NCI-H524 (cell line): ENCODE results near the gene GAS2.
"Not testable (repeated sequence)": the region's sequence is repeated elsewhere in the genome, so short reads cannot be mapped to it uniquely, and the experiment has no call there.

ENCODE experiments used
- DNase-seq, 2 experiments: peaks; one replicate each; lab custom pipeline; 2025; lab: John Stamatoyannopoulos, UW

The GAS2 gene

DNA sequence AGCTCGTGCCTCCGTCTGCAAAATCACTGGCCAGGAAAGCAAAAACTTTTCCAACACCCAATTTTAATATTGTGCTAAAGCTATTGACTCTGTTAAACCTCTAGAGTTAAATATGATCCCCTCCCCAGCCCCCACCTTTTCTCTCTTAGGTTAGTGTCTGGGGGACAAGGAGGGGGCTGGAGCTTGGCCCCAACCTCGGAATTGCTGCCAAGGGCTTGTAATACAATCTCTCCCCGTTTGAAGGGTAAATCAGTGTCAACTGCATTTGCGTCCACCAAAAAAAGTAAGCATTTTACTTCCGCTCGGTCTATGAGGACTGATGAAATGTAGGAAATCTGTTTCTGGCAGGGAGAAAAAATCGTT lies at the start of gene GAS2:
Gene GAS2, plus strand, starts transcription at position 287 of the 363 bp plus-strand sequence. CDS start 8,259 bp downstream, outside the sequence.
- peak in 1 of 2 experiments; percentile 63 for DNase-seq

DNA sequence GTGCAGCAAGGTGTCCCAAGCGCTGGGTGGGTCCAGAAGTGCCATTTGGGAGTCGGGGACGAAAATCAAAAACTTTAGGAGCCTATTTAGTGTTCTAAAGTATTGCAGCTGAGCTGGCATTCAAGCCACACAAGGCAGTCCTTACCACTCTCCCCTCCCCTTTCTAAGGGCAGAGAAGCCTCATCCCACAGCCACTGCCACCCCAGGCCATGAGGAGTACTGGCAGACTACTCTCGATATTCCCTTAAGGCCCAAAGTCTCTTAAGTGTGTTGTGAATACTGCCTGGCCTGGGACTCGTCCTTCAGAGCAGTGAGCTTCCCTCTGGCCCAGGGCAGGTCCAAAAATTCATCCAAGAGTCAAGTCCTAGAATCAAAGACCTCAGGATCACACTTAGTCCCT lies 48.5 kb upstream of the GAS2 start:
- no peak for DNase-seq

- peak; percentile 55 to 71 for DNase-seq
These were observed 41.5 kb upstream of the GAS2 start for GRCh38 chr11:22624742-22625447.

DNA sequence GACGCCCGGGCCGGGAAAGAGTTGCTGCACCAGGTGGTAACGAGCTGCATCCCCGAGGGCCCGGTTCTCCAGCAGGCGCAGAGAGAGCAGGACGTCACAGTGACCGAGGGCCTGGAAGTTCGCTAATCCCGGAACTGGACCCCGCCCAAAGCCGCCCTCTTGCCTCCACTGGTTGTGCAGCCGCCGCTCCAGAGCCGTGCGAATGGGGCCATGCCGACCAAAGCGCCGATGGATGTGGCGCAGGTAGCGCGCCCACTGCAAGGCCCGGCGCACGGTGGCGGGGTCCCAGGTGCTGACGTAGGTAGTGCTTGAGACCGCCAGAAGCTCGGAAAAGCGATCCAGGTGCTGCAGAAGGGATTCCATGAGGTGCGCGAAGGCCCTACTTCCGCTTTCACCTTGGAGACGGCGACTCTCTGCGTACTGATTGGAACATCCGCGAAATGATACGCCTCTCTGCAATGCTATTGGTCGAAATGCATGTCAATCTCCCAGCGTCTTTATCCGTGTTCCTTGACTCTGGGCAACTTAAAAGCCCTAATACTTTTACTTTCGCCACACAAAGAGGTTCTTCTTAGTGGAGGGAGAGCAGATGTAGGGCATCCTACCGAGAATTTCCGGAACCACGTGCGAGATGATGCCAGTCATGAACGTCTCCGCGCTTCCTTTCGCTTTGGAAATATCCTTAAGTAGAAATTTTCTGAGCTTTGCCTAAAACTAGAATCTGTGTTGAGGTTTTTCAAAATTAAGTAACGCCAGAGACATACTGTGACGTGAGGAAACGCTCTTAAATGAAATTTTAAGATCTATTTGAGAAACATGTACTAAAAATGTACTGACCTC lies 40.7 kb upstream of the GAS2 start, which contains the start of gene FANCF:
Gene FANCF, minus strand, starts transcription at position 376 of the 840 bp plus-strand sequence. Its CDS starts 13 bp downstream, at position 363.
- peak; percentile 94 to 97 for DNase-seq

- DNase-seq: no peak
These were observed 39.7 kb upstream of the GAS2 start for GRCh38 chr11:22626573-22627239.

- DNase-seq: no peak
These were observed 39.0 kb upstream of the GAS2 start for GRCh38 chr11:22627421-22627820.

DNA sequence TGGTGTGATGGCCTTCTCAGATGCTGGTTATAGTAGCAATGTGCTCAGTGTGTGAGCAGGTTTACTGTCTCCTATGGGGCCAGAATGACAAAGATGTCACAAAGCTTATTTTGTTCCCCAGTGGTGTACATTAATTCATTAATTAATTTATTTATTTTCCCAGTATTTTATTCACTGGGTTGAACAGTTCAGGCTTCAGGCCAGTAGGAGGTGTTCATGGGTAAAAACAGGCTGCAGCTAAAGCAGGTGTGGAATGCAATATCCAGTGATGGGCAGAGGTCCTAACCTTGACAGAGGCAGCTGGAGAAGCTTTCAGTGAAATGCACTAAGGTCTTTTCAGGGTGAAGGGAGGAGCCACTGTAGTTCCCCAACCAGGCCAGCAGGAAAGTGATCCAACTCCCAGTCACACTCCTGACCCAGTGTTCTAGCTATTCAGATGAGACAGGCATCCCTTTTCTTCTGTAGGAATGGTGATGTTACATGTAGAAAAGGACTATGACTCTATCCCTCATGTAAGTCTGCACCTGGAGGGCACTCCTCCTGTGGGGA lies 33.0 kb upstream of the GAS2 start:
- DNase-seq: no peak

- DNase-seq: peak; percentile 20 to 87
These were observed 31.3 kb upstream of the GAS2 start for GRCh38 chr11:22634897-22635629.

- DNase-seq: no peak
These were observed 30.7 kb upstream of the GAS2 start for GRCh38 chr11:22635689-22636088.

GRCh38 chr11:22640862-22641261 lies 25.5 kb upstream of the GAS2 start:
- DNase-seq: no peak

- no peak for DNase-seq
These were observed 24.9 kb upstream of the GAS2 start for GRCh38 chr11:22641559-22641958.

DNA sequence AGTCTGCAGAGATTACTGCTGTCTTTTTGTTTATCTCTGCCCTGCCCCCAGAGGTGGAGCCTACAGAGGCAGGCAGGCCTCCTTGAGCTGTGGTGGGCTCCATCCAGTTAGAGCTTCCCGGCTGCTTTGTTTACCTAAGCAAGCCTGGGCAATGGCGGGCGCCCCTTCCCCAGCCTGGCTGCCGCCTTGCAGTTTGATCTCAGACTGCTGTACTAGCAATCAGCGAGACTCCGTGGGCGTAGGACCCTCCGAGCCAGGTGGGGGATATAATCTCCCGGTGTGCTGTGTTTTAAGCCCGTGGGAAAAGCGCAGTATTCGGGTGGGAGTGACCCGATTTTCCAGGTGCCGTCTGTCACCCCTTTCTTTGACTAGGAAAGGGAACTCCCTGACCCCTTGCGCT lies 14.1 kb upstream of the GAS2 start:
- DNase-seq: not testable (repeated sequence)

DNA sequence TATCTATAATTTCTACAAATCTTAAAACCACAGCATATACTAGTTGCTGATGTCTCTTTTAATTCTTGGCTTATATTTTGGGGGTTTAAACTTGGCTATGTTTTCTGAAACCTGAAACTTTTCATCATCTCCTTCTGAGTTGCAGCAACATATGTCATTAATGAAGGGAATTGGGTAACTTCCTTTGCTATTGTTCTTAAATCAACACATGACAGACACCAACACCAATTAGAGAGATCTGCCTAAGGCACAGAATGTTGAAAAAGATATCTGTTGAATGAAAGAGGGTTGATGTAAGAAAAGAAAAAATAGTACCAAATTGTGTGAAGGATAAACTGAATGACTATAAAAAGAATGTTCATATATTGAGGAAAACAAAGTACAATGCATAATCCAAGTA lies 10.3 kb upstream of the GAS2 start:
- peak in 1 of 2 experiments; percentile 58 for DNase-seq

DNA sequence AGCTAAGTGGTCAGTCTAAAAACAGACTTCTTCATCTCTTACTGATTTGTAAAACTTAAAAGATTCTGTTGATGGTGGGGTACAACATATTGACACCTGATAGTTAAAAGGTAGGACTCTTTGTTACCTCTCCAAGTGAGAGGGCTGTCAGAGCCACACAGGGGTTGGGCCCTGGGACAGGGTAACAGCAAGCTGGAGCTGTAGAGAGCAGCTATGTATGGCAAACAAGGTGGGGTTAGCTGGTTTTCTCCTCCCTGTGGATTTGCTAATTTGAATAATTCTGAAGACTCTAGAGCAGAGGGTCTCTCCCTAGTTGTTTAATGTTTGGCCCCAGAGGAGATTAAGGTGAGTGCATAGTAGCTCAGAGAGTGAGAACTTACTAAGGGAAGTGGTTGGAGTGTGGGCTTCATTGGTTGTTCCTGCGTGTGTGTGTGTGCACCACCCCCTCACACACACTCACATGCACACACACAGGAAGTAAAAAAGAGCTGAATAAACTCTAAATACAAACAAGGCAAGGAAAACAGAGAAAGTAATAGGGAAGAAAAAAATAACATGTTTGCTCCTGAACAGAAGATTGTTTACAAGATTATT lies 9.2 kb upstream of the GAS2 start:
- DNase-seq: no peak

GRCh38 chr11:22659783-22660182 lies 6.6 kb upstream of the GAS2 start:
- no peak for DNase-seq

- DNase-seq: peak; percentile 31 to 63
These were observed 453 bp downstream of the GAS2 start for GRCh38 chr11:22666688-22667439.

DNA sequence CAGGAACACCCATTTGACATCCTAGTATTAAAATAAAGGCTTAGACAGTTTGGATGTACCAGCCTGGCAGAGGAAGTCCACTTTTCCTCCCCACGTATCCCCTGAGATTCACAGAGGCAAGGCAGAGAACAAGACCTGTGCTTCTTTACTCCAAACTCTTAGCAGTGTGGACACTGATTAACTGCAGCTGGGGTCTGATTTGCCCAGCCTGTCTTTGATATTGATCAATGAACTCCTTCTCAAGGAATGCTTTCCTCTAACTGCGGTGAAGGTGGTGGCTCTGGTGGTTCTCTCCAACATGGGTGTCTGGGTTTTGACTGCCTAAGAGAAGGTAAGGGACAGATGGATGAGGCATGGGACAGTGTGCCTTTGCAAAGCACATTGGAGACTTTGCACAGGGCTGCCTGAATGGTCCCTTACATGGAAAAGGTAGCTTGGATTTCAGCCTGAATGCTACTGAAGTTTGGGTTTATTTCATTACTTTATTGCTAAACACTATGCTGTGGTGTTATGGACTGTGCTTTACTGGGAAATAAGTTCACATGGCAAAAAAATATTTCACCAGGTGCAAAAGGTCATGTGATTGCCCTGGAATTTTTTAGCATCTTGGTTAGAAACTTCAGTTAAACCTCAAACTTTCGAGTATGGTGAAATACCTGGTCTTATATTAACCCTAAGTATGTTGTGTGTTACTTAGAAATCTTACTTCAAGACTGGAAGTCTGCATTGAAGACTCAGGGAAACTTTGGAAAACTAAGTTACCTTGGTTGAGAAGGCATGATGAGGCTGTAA lies 1.8 kb downstream of the GAS2 start:
- no peak for DNase-seq

- no peak for DNase-seq
These were observed 3.0 kb downstream of the GAS2 start for GRCh38 chr11:22669368-22669767.

DNA sequence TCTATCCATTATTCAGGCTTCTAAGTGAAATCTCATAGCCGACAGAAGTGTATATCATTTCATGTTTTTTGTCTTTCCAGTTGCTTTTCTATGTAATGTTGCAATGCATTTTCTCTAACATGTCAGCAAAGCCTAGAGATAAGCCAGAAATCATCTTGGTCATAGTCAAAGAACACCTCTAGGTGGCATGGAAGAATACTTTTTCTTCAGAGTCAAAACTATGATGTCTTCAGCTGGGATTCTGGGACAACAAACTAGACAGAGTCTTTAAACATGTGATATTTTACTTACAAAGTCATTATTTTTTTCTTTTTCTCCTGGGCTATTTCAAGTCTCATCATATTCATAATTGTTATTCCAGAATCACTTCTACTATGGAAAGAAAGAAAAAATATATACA lies 4.4 kb downstream of the GAS2 start:
- peak in 1 of 2 experiments; percentile 10 for DNase-seq

DNA sequence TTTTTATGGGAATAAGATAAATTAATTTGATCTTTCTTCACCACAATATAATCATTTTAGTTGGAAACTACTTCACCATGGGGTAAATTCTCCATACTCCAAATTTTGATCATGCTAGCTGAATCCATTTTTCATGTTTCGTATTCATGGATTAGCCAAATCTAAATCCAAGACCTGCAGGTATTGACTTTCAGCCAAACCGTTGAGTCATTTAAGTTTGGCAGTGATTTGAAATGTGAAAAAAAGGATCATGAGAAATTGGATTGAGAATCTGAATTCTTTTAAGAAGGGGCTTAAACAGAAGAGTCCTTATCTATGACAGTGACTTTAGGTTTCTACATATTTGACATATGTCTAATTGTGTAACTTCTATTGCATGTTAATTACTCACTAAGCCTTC lies 5.3 kb downstream of the GAS2 start:
- DNase-seq: no peak
